HFFc6 (cell line): ENCODE results near the gene NOXA1. TPM values are rescaled to one million over a fixed set of nuclear protein-coding genes. Genes with fewer than 3 reads are reported as not detected.
A peak's percentile ranks its signal among the peaks of the same experiment; 100 is the strongest.
"Not testable (repeated sequence)": the region's sequence is repeated elsewhere in the genome, so short reads cannot be mapped to it uniquely, and the experiment has no call there.

ENCODE experiments used
- DNase-seq: peaks from one replicate; pipeline ENCODE4 v3.0.0-alpha.2; 2018
- H3K27ac Mint-ChIP-seq: 2 replicates; pipeline ENCODE4 v1.8.0; 2020; ENCODE audit warnings: mild to moderate bottlenecking, mixed read lengths
- H3K27me3 Mint-ChIP-seq: 2 replicates; pipeline ENCODE4 v1.8.0; 2021; ENCODE audit warnings: mild to moderate bottlenecking, moderate library complexity, mixed read lengths; ENCODE audit not compliant: insufficient read depth
- H3K36me3 Mint-ChIP-seq: 2 replicates; pipeline ENCODE4 v1.8.0; 2021; ENCODE audit warnings: low read depth, mixed read lengths
- H3K4me1 Mint-ChIP-seq: 2 replicates; pipeline ENCODE4 v1.8.0; 2020; ENCODE audit warnings: low read depth, mixed read lengths
- H3K4me3 Mint-ChIP-seq: 2 replicates; pipeline ENCODE4 v1.8.0; 2020; ENCODE audit warnings: mild to moderate bottlenecking, moderate library complexity, mixed read lengths
- H3K9me3 Mint-ChIP-seq: 2 replicates; pipeline ENCODE4 v1.8.0; 2020; ENCODE audit warnings: mild to moderate bottlenecking, mixed read lengths
- CTCF ChIP-seq: fragments of 200-600 bp; sonication (generic); IDR thresholded peaks from 2 replicates; pipeline ENCODE4 v1.5.0; 2021; ENCODE audit warnings: antibody characterized with exemption, mild to moderate bottlenecking
- long read RNA-seq: library from polyadenylated mRNA; unstranded; transcript quantifications from one replicate; pipeline ENCODE4 v2.0.0, GENCODE V29; 2019
- total RNA-seq, 6 experiments: library from RNA; stranded (reverse); fragmentation: NEBNext Ultra II Directional; extraction: Animal tissue kit (Norgen Biotek cat#: 25700); gene quantifications; 2 replicates in 1 of 6; 3 replicates in 5 of 6; pipeline ENCODE4 v1.2.3, GENCODE V29; 2021

The NOXA1 gene
- total RNA-seq = under 1 TPM in 5 of 6 experiments, not detected in 1; 0.09 to 0.36 (median 0.20) TPM
- long read RNA-seq, partial matches to known transcripts = 0 of 1 reads
- long read RNA-seq, other reads (novel, unspliced or antisense) = 1 of 1 reads

GRCh38 chr9:137422604-137423513 is at the start of gene NOXA1, which contains the start of gene EXD3:
TSS of gene NOXA1 (plus strand) at chr9:137423393. CDS start at chr9:137423530, 137 bp downstream.
TSS of gene EXD3 (minus strand) at chr9:137423162. CDS start at chr9:137395357, 27,805 bp downstream.
- H3K4me1 Mint-ChIP-seq = peaks cover 18% of the 10 kb centered on the region
- H3K4me3 Mint-ChIP-seq = peak within 1 kb of the TSS; percentile 91
- peak within 1 kb of the TSS; percentile 46 for H3K27ac Mint-ChIP-seq
- no peaks in the 10 kb centered on the region; the same call in 1 of the 2 replicates for H3K27me3 Mint-ChIP-seq
- no peaks in the 10 kb centered on the region for H3K36me3 Mint-ChIP-seq
- no peaks in the 10 kb centered on the region for H3K9me3 Mint-ChIP-seq
- peak; percentile 78 for TF ChIP-seq CTCF
- peak; percentile 84 for DNase-seq

GRCh38 chr9:137373611-137373980 is 49.6 kb upstream of the NOXA1 start:
- no peak for TF ChIP-seq CTCF
- Mint-ChIP-seq H3K27me3 (no peaks in the 10 kb centered on the region; the same call in none of the 2 replicates), H3K9me3 (peaks cover 16% of the 10 kb centered on the region), H3K4me1 (no peaks in the 10 kb centered on the region), H3K4me3 (no peak overlapping the region), H3K36me3 (peaks cover 9% of the 10 kb centered on the region), H3K27ac (no peak overlapping the region)
- no peak for DNase-seq

- H3K27me3 Mint-ChIP-seq = no peaks in the 10 kb centered on the region; the same call in none of the 2 replicates
- no peak overlapping the region for H3K4me3 Mint-ChIP-seq
- DNase-seq = no peak
- no peak overlapping the region for H3K27ac Mint-ChIP-seq
- H3K4me1 Mint-ChIP-seq = no peaks in the 10 kb centered on the region
- peaks cover 18% of the 10 kb centered on the region for H3K9me3 Mint-ChIP-seq
- TF ChIP-seq CTCF = no peak
- H3K36me3 Mint-ChIP-seq = peaks cover 10% of the 10 kb centered on the region
Observed at GRCh38 chr9:137374131-137374845, 48.9 kb upstream of the NOXA1 start.

GRCh38 chr9:137375321-137376058 is 47.7 kb upstream of the NOXA1 start:
- no peak for TF ChIP-seq CTCF
- no peaks in the 10 kb centered on the region for H3K4me1 Mint-ChIP-seq

GRCh38 chr9:137376386-137376785 is 46.8 kb upstream of the NOXA1 start:
- Mint-ChIP-seq H3K4me1 (no peaks in the 10 kb centered on the region), H3K36me3 (peaks cover 10% of the 10 kb centered on the region), H3K9me3 (peaks cover 18% of the 10 kb centered on the region), H3K27ac (no peak overlapping the region), H3K4me3 (no peak overlapping the region), H3K27me3 (no peaks in the 10 kb centered on the region; the same call in 1 of the 2 replicates)
- TF ChIP-seq CTCF = no peak
- no peak for DNase-seq

More at GRCh38 chr9:137375321-137376058, 47.7 kb upstream of the NOXA1 start:
- no peak overlapping the region for H3K4me3 Mint-ChIP-seq
- H3K27ac Mint-ChIP-seq = no peak overlapping the region
- peaks cover 18% of the 10 kb centered on the region for H3K9me3 Mint-ChIP-seq
- DNase-seq = no peak
- peaks cover 10% of the 10 kb centered on the region for H3K36me3 Mint-ChIP-seq
- H3K27me3 Mint-ChIP-seq = no peaks in the 10 kb centered on the region; the same call in 1 of the 2 replicates

GRCh38 chr9:137378688-137379410 is 44.3 kb upstream of the NOXA1 start:
- H3K9me3 Mint-ChIP-seq = peaks cover 18% of the 10 kb centered on the region
- not testable (repeated sequence) for H3K4me3 Mint-ChIP-seq, H3K4me1 Mint-ChIP-seq, H3K27ac Mint-ChIP-seq, DNase-seq, H3K27me3 Mint-ChIP-seq
- peaks cover 10% of the 10 kb centered on the region for H3K36me3 Mint-ChIP-seq
